Adrenal gland (tissue), 5 donors: Measurements from ENCODE around the gene HMGN3.

Experiments
- POLR2A ChIP-seq, 2 donors: fragments of 450-650 bp; IDR thresholded peaks; one replicate each; pipeline ENCODE4 v1.6.1; 2017; ENCODE audit warnings: antibody characterized with exemption in 2 of 2, mild to moderate bottlenecking in 2 of 2, moderate library complexity in 1 of 2
- TF ChIP-seq, protein P1 (sequence below), 6 experiments: fragments of 450-650 bp in 4 of 6; fragments of 200-600 bp in 2 of 6; sonication (generic) in 1 of 6; IDR thresholded peaks; 1 replicate in 5 of 6; 2 replicates in 1 of 6; pipeline versions ENCODE4 v1.5.1 to v1.8.0; 2016 to 2021; ENCODE audit warnings: antibody characterized with exemption in 6 of 6, mild to moderate bottlenecking in 2 of 6, moderate library complexity in 1 of 6
- donor health status: DM: no; HTN: no; CAD: no.

DNA sequence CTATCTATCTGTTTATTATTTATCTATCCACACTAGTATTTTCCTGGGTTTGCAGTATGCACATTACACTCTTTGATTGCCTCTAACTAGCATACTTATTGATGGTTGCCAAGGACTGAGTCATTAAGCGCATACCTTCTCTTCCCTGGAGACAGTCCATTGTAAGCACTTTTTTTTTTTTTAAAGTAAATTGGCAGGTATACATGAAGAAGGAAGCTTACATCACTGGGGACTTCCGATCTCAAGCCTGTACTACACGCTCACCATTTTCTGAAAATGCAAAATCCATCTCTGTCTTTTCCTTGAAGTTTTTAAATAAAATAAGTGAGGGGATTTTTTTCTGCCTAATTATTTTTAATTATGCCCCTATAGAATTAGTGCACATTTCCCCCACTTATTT lies 63.5 kb downstream of the HMGN3 start:
- TF ChIP-seq, protein P1, sequence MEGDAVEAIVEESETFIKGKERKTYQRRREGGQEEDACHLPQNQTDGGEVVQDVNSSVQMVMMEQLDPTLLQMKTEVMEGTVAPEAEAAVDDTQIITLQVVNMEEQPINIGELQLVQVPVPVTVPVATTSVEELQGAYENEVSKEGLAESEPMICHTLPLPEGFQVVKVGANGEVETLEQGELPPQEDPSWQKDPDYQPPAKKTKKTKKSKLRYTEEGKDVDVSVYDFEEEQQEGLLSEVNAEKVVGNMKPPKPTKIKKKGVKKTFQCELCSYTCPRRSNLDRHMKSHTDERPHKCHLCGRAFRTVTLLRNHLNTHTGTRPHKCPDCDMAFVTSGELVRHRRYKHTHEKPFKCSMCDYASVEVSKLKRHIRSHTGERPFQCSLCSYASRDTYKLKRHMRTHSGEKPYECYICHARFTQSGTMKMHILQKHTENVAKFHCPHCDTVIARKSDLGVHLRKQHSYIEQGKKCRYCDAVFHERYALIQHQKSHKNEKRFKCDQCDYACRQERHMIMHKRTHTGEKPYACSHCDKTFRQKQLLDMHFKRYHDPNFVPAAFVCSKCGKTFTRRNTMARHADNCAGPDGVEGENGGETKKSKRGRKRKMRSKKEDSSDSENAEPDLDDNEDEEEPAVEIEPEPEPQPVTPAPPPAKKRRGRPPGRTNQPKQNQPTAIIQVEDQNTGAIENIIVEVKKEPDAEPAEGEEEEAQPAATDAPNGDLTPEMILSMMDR (IDR thresholded peaks at IDR 0.05) = no peak
- no peak for TF ChIP-seq POLR2A (IDR thresholded peaks at IDR 0.05)
